KMS-11 (cell line): Measurements from ENCODE around the gene PGBD1.
A peak's percentile ranks its signal among the peaks of the same experiment; 100 is the strongest.

Experiments
- H2AFZ ChIP-seq: fragments of 200-600 bp; sonication (generic); 2 replicates; pipeline ENCODE4 v1.6.1; 2016; ENCODE audit warnings: antibody characterized with exemption, mixed run types, low read depth
- H3K27ac ChIP-seq: fragments of 200-600 bp; sonication (generic); 2 replicates; pipeline ENCODE4 v1.6.1; 2016; ENCODE audit warnings: mild to moderate bottlenecking, mixed run types
- H3K27me3 ChIP-seq: fragments of 200-600 bp; sonication (generic); 2 replicates; pipeline ENCODE4 v1.6.1; 2017; ENCODE audit warnings: mild to moderate bottlenecking, low read depth, mixed run types, moderate library complexity; ENCODE audit not compliant: insufficient read depth
- H3K36me3 ChIP-seq: fragments of 200-600 bp; sonication (generic); 2 replicates; pipeline ENCODE4 v1.6.1; 2017; ENCODE audit warnings: mild to moderate bottlenecking, mixed run types; ENCODE audit not compliant: insufficient read depth
- H3K4me1 ChIP-seq: fragments of 200-600 bp; sonication (generic); 2 replicates; pipeline ENCODE4 v1.6.1; 2016; ENCODE audit warnings: mild to moderate bottlenecking, low read depth, mixed run types; ENCODE audit not compliant: poor library complexity, severe bottlenecking
- H3K4me2 ChIP-seq: fragments of 200-600 bp; sonication (generic); 2 replicates; pipeline ENCODE4 v1.7.0; 2016; ENCODE audit warnings: mild to moderate bottlenecking, mixed run types
- H3K4me3 ChIP-seq: fragments of 200-600 bp; sonication (generic); IDR thresholded peaks from 2 replicates; pipeline ENCODE4 v1.6.1; 2017; ENCODE audit warnings: low read depth, low read length, mixed read lengths; ENCODE audit not compliant: insufficient read depth
- H3K79me2 ChIP-seq: fragments of 200-600 bp; sonication (generic); 2 replicates; pipeline ENCODE4 v1.6.1; 2016; ENCODE audit warnings: low read depth, mixed run types; ENCODE audit not compliant: insufficient read depth
- H3K9ac ChIP-seq: fragments of 200-600 bp; sonication (generic); 2 replicates; pipeline ENCODE4 v1.6.1; 2016; ENCODE audit warnings: mild to moderate bottlenecking, mixed run types
- H4K20me1 ChIP-seq: fragments of 200-600 bp; sonication (generic); 2 replicates; pipeline ENCODE4 v1.6.1; 2016; ENCODE audit warnings: mild to moderate bottlenecking, mixed run types; ENCODE audit not compliant: insufficient read depth
- CTCF ChIP-seq: fragments of 200-600 bp; sonication (generic); conservative IDR thresholded peaks from 2 replicates; pipeline ENCODE4 v1.6.1; 2017; ENCODE audit warnings: low read depth, mild to moderate bottlenecking, antibody characterized with exemption, low read length, moderate library complexity, mixed read lengths

Gene PGBD1

GRCh38 chr6:28345201-28345600 lies 63.8 kb downstream of the PGBD1 start:
- no peaks in the 10 kb centered on the region; the same call in 1 of the 2 replicates for H3K79me2 ChIP-seq
- H3K4me2 ChIP-seq = no peak overlapping the region
- H3K27me3 ChIP-seq = no peaks in the 10 kb centered on the region
- H3K4me3 ChIP-seq = no peak overlapping the region
- H2AFZ ChIP-seq = no peak overlapping the region
- no peak overlapping the region for H3K9ac ChIP-seq
- H3K36me3 ChIP-seq = no peaks in the 10 kb centered on the region
- no peak overlapping the region for H3K27ac ChIP-seq
- H4K20me1 ChIP-seq = no peaks in the 10 kb centered on the region
- TF ChIP-seq CTCF = no peak
- peaks cover 4% of the 10 kb centered on the region for H3K4me1 ChIP-seq

- H3K4me3 ChIP-seq = no peak overlapping the region
- no peak for TF ChIP-seq CTCF
- no peaks in the 10 kb centered on the region for H4K20me1 ChIP-seq
- H3K4me1 ChIP-seq = peaks cover 14% of the 10 kb centered on the region
- H3K27ac ChIP-seq = no peak overlapping the region
- peaks cover 3% of the 10 kb centered on the region; the same call in 1 of the 2 replicates for H3K79me2 ChIP-seq
- H2AFZ ChIP-seq = no peak overlapping the region
- H3K27me3 ChIP-seq = no peaks in the 10 kb centered on the region
- H3K36me3 ChIP-seq = no peaks in the 10 kb centered on the region
- no peak overlapping the region for H3K4me2 ChIP-seq
- no peak overlapping the region for H3K9ac ChIP-seq
These were observed 65.7 kb downstream of the PGBD1 start for GRCh38 chr6:28347119-28347518.

GRCh38 chr6:28349344-28349891 lies 68.0 kb downstream of the PGBD1 start:
- peak overlapping the region; percentile 49; the same call in 1 of the 2 replicates for H3K9ac ChIP-seq
- H3K36me3 ChIP-seq = no peaks in the 10 kb centered on the region
- H3K4me3 ChIP-seq = no peak overlapping the region
- peaks cover 3% of the 10 kb centered on the region; the same call in 1 of the 2 replicates for H3K79me2 ChIP-seq
- H2AFZ ChIP-seq = peak overlapping the region; percentile 94
- TF ChIP-seq CTCF = no peak
- H3K27ac ChIP-seq = peak overlapping the region; percentile 39; the same call in 1 of the 2 replicates
- peak overlapping the region; percentile 61 for H3K4me2 ChIP-seq
- no peaks in the 10 kb centered on the region for H3K27me3 ChIP-seq
- H4K20me1 ChIP-seq = no peaks in the 10 kb centered on the region
- peaks cover 14% of the 10 kb centered on the region for H3K4me1 ChIP-seq

- no peak for TF ChIP-seq CTCF
- Histone ChIP-seq H2AFZ (peak within 1 kb of the TSS; percentile 94), H3K9ac (peak within 1 kb of the TSS; percentile 49; the same call in 1 of the 2 replicates), H4K20me1 (no peaks in the 10 kb centered on the region), H3K27me3 (no peaks in the 10 kb centered on the region), H3K79me2 (peaks cover 3% of the 10 kb centered on the region; the same call in 1 of the 2 replicates), H3K4me1 (peaks cover 14% of the 10 kb centered on the region), H3K36me3 (no peaks in the 10 kb centered on the region), H3K27ac (peak within 1 kb of the TSS; percentile 39; the same call in 1 of the 2 replicates), H3K4me3 (no peak within 1 kb of the TSS), H3K4me2 (peak within 1 kb of the TSS; percentile 61)
These were observed 68.7 kb downstream of the PGBD1 start, which contains the start of gene ZKSCAN3 for GRCh38 chr6:28349892-28350737. Gene ZKSCAN3, plus strand, starts transcription at chr6:28349947. Its CDS starts 9,640 bp downstream, at chr6:28359587.
